Liver (tissue), 9 donors: ENCODE measurements around the gene KLF3. TPM values are rescaled to one million over a fixed set of nuclear protein-coding genes. Genes with fewer than 3 reads are reported as not detected.

Experiments
- DNase-seq: peaks from one replicate; pipeline ENCODE4 v3.0.0-alpha.2; 2017; ENCODE audit warnings: low spot score
- H3K27ac ChIP-seq, 2 donors: one replicate each; pipeline ENCODE4 v1.7.0; 2013; ENCODE audit warnings: inconsistent platforms in 2 of 2, low read length in 2 of 2, control low read depth in 1 of 2, low read depth in 1 of 2, mild to moderate bottlenecking in 1 of 2
- H3K27me3 ChIP-seq, 4 donors: one replicate each; pipeline versions ENCODE4 v1.6.1 to v1.7.0; 2013; ENCODE audit warnings: low read length in 3 of 4, inconsistent platforms in 1 of 4, mild to moderate bottlenecking in 1 of 4, moderate library complexity in 1 of 4; ENCODE audit not compliant: control insufficient read depth in 4 of 4, insufficient read depth in 4 of 4
- H3K36me3 ChIP-seq, 4 donors: one replicate each; pipeline versions ENCODE4 v1.6.1 to v1.7.0; 2013; ENCODE audit warnings: low read length in 3 of 4, mild to moderate bottlenecking in 3 of 4, low read depth in 1 of 4, moderate library complexity in 1 of 4; ENCODE audit not compliant: control insufficient read depth in 4 of 4, insufficient read depth in 3 of 4
- H3K4me1 ChIP-seq, 4 donors: one replicate each; pipeline versions ENCODE4 v1.6.1 to v1.7.0; 2013; ENCODE audit warnings: low read length in 3 of 4, mild to moderate bottlenecking in 3 of 4, moderate library complexity in 1 of 4; ENCODE audit not compliant: control insufficient read depth in 4 of 4, insufficient read depth in 4 of 4
- H3K4me3 ChIP-seq, 3 donors: one replicate each; pipeline versions ENCODE4 v1.6.1 to v1.7.0; 2013; ENCODE audit warnings: low read length in 3 of 3, control low read depth in 1 of 3, low read depth in 1 of 3, mild to moderate bottlenecking in 1 of 3
- H3K9ac ChIP-seq, 2 donors: one replicate each; pipeline ENCODE4 v1.7.0; 2013; ENCODE audit warnings: low read length in 2 of 2, mild to moderate bottlenecking in 2 of 2, moderate library complexity in 2 of 2, control low read depth in 1 of 2, low read depth in 1 of 2
- H3K9me3 ChIP-seq, 4 donors: one replicate each; pipeline versions ENCODE4 v1.6.1 to v1.7.0; 2013; ENCODE audit warnings: low read length in 3 of 4; ENCODE audit not compliant: control insufficient read depth in 4 of 4
- FOXA1 ChIP-seq: IDR thresholded peaks from 2 replicates; pipeline ENCODE4 v1.6.1; 2016; ENCODE audit warnings: antibody characterized with exemption
- GABPA ChIP-seq, 2 donors: IDR thresholded peaks in 1 of 2; conservative IDR thresholded peaks in 1 of 2; 2 replicates each; pipeline ENCODE4 v1.6.1; 2016; ENCODE audit warnings: antibody characterized with exemption in 2 of 2, mild to moderate bottlenecking in 1 of 2, moderate library complexity in 1 of 2
- HNF4A ChIP-seq, 2 donors: conservative IDR thresholded peaks; 2 replicates each; pipeline ENCODE4 v1.6.1; 2016; ENCODE audit warnings: antibody characterized with exemption in 2 of 2, mild to moderate bottlenecking in 2 of 2
- JUND ChIP-seq, 2 donors: IDR thresholded peaks; 2 replicates each; pipeline ENCODE4 v1.6.1; 2016; ENCODE audit warnings: antibody characterized with exemption in 2 of 2
- NR2F2 ChIP-seq: IDR thresholded peaks from 2 replicates; pipeline ENCODE4 v1.6.1; 2016; ENCODE audit warnings: antibody characterized with exemption
- RAD21 ChIP-seq, 2 donors: IDR thresholded peaks; 2 replicates each; pipeline ENCODE4 v1.6.1; 2016; ENCODE audit warnings: antibody characterized with exemption in 2 of 2, mild to moderate bottlenecking in 2 of 2
- RXRA ChIP-seq, 2 donors: IDR thresholded peaks; 2 replicates each; pipeline ENCODE4 v1.6.1; 2017 to 2018; ENCODE audit warnings: antibody characterized with exemption in 2 of 2, mild to moderate bottlenecking in 1 of 2
- SP1 ChIP-seq: IDR thresholded peaks from 2 replicates; pipeline ENCODE4 v1.6.1; 2018; ENCODE audit warnings: antibody characterized with exemption, mild to moderate bottlenecking
- TAF1 ChIP-seq: conservative IDR thresholded peaks from 2 replicates; pipeline ENCODE4 v1.6.1; 2016; ENCODE audit warnings: antibody characterized with exemption, mild to moderate bottlenecking
- YY1 ChIP-seq: IDR thresholded peaks from 2 replicates; pipeline ENCODE4 v1.6.1; 2016; ENCODE audit warnings: antibody characterized with exemption, mild to moderate bottlenecking
- WGBS: extraction: QIAGEN DNeasy Blood & Tissue Kit; methylation state at CpG from one replicate; pipeline ENCODE4 v1.1.7; 2013; 5-methylcytosine and 5-hydroxymethylcytosine counted together
- polyA plus RNA-seq, 2 donors: library from polyadenylated mRNA; stranded (reverse) in 1 of 2; unstranded in 1 of 2; fragments of 200-250 nt in 1 of 2; fragments of >200 nt in 1 of 2; fragmentation: Nextera tagmentation in 1 of 2; extraction: Ambion mirVana in 1 of 2; gene quantifications; one replicate each; pipeline versions ENCODE4 v1.2.1 to v1.2.3, GENCODE V29; 2013 to 2015
- total RNA-seq, 2 donors: library from RNA; depleted of rRNA; stranded (reverse); fragments of >200 nt; gene quantifications; one replicate each; pipeline ENCODE4 v1.2.3, GENCODE V29; 2014
- TF ChIP-seq, protein P1 (sequence below): IDR thresholded peaks from 2 replicates; pipeline ENCODE4 v1.6.1; 2016; ENCODE audit warnings: antibody characterized with exemption
- TF ChIP-seq, protein P2 (sequence below): fragments of 150-350 bp; IDR thresholded peaks from 2 replicates; pipeline ENCODE4 v1.5.1; 2017; ENCODE audit warnings: improper control_type of control experiment, low read depth, low read length; ENCODE audit not compliant: missing input control
- TF ChIP-seq, protein P3 (sequence below): IDR thresholded peaks from 2 replicates; pipeline ENCODE4 v1.6.1; 2016; ENCODE audit warnings: antibody characterized with exemption
- TF ChIP-seq, protein P4 (sequence below): IDR thresholded peaks from 2 replicates; pipeline ENCODE4 v1.6.1; 2016; ENCODE audit warnings: antibody characterized with exemption, mild to moderate bottlenecking
- TF ChIP-seq, protein P5 (sequence below): IDR thresholded peaks from 2 replicates; pipeline ENCODE4 v1.6.1; 2016; ENCODE audit warnings: antibody characterized with exemption
- donor health status: healthy.
- donor health status: healthy.
- donor health status: healthy.
- donor health status: healthy.
- donor health status: healthy.

The KLF3 gene
- total and polyA plus RNA-seq, 4 donors = 11.1 to 77.5 (median 21.0) TPM

DNA sequence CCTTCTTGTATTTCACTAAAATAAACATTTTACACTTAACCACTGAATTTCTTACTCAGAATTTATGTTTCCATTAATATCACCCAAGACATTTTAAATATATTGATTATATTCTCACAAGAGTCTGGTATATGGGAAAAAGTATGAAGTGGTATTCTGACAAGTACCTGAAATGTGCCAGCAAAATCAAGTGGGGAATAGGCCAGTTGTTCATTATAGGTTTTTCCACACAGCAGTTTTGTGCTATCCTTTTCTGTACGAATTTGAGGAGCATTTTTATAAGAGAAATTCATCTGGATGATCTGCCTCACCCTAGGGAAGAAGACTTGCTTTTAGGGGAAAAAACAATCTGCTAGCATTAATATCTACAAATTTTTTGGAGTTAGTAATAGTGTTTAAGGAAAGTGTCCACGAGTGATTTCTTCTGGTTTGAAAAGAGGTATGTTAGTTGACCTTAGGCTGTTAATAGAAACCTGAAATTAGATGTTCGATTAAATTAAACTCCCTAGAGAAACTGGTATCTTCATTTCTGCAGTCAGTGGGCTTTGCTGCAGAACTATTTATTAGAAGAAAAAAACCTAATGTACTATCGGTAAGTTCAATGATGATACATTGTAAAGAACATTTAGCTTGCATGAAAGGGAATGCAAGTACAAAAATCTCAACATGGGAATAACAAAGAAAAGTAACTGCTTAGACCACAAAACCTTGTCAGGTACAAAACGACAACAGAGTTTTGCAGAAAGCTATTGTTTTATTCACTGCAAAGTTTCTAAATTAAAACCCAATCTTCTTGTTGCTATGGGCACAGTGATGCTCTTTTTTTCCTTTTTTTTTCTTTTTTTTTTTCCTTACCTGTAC is 1.8 kb downstream of the KLF3 start (continued):
- TF ChIP-seq GABPA (IDR thresholded peaks at IDR 0.05 in 1 of 2, conservative IDR thresholded peaks at IDR 0.05 in 1 of 2) (no peak), RAD21 (IDR thresholded peaks at IDR 0.05) (no peak), NR2F2 (no peak), TAF1 (no peak)

DNA sequence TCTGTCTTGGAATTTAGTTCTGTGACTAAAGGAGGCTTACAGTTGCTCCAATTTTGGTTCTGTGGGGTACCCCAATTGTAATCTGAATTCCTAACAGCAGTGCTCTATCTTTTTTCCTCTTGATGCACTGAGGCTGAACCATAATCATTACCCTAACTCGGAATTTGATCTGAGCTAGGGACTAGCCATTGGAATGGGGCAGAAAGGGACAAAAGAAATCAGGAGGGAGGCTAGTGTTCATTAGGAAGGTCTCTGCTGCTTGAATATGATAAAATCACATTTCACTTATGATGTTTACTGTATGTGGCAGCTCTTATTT is 2.7 kb downstream of the KLF3 start:
- H3K4me1 ChIP-seq = peaks cover 18 to 68% (median 54%) of the 10 kb centered on the region in 4 donors

More for the DNA sequence above, 2.7 kb downstream of the KLF3 start:
- peak overlapping the region; percentile 21 to 93 for H3K9ac ChIP-seq
- H3K27ac ChIP-seq = peak overlapping the region; percentile 92 to 99
- H3K36me3 ChIP-seq = no peaks in the 10 kb centered on the region
- no peak for DNase-seq
- H3K9me3 ChIP-seq = no peaks in the 10 kb centered on the region
- peak overlapping the region; percentile 66 to 99 (median 94) for H3K4me3 ChIP-seq
- no peak for TF ChIP-seq SP1
- TF ChIP-seq JUND (IDR thresholded peaks at IDR 0.05) = no peak
- TF ChIP-seq, protein P1, sequence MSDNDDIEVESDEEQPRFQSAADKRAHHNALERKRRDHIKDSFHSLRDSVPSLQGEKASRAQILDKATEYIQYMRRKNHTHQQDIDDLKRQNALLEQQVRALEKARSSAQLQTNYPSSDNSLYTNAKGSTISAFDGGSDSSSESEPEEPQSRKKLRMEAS = no peak
- TF ChIP-seq FOXA1 = no peak
- TF ChIP-seq, protein P2, sequence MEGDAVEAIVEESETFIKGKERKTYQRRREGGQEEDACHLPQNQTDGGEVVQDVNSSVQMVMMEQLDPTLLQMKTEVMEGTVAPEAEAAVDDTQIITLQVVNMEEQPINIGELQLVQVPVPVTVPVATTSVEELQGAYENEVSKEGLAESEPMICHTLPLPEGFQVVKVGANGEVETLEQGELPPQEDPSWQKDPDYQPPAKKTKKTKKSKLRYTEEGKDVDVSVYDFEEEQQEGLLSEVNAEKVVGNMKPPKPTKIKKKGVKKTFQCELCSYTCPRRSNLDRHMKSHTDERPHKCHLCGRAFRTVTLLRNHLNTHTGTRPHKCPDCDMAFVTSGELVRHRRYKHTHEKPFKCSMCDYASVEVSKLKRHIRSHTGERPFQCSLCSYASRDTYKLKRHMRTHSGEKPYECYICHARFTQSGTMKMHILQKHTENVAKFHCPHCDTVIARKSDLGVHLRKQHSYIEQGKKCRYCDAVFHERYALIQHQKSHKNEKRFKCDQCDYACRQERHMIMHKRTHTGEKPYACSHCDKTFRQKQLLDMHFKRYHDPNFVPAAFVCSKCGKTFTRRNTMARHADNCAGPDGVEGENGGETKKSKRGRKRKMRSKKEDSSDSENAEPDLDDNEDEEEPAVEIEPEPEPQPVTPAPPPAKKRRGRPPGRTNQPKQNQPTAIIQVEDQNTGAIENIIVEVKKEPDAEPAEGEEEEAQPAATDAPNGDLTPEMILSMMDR = no peak
- TF ChIP-seq RXRA (IDR thresholded peaks at IDR 0.05) = no peak
- TF ChIP-seq, protein P3, sequence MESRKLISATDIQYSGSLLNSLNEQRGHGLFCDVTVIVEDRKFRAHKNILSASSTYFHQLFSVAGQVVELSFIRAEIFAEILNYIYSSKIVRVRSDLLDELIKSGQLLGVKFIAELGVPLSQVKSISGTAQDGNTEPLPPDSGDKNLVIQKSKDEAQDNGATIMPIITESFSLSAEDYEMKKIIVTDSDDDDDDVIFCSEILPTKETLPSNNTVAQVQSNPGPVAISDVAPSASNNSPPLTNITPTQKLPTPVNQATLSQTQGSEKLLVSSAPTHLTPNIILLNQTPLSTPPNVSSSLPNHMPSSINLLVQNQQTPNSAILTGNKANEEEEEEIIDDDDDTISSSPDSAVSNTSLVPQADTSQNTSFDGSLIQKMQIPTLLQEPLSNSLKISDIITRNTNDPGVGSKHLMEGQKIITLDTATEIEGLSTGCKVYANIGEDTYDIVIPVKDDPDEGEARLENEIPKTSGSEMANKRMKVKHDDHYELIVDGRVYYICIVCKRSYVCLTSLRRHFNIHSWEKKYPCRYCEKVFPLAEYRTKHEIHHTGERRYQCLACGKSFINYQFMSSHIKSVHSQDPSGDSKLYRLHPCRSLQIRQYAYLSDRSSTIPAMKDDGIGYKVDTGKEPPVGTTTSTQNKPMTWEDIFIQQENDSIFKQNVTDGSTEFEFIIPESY = no peak
- TF ChIP-seq, protein P4, sequence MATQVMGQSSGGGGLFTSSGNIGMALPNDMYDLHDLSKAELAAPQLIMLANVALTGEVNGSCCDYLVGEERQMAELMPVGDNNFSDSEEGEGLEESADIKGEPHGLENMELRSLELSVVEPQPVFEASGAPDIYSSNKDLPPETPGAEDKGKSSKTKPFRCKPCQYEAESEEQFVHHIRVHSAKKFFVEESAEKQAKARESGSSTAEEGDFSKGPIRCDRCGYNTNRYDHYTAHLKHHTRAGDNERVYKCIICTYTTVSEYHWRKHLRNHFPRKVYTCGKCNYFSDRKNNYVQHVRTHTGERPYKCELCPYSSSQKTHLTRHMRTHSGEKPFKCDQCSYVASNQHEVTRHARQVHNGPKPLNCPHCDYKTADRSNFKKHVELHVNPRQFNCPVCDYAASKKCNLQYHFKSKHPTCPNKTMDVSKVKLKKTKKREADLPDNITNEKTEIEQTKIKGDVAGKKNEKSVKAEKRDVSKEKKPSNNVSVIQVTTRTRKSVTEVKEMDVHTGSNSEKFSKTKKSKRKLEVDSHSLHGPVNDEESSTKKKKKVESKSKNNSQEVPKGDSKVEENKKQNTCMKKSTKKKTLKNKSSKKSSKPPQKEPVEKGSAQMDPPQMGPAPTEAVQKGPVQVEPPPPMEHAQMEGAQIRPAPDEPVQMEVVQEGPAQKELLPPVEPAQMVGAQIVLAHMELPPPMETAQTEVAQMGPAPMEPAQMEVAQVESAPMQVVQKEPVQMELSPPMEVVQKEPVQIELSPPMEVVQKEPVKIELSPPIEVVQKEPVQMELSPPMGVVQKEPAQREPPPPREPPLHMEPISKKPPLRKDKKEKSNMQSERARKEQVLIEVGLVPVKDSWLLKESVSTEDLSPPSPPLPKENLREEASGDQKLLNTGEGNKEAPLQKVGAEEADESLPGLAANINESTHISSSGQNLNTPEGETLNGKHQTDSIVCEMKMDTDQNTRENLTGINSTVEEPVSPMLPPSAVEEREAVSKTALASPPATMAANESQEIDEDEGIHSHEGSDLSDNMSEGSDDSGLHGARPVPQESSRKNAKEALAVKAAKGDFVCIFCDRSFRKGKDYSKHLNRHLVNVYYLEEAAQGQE = no peak
- TF ChIP-seq YY1 = no peak
- no peak for TF ChIP-seq GABPA (IDR thresholded peaks at IDR 0.05 in 1 of 2, conservative IDR thresholded peaks at IDR 0.05 in 1 of 2)
- TF ChIP-seq HNF4A (conservative IDR thresholded peaks at IDR 0.05) = no peak
- TF ChIP-seq, protein P5, sequence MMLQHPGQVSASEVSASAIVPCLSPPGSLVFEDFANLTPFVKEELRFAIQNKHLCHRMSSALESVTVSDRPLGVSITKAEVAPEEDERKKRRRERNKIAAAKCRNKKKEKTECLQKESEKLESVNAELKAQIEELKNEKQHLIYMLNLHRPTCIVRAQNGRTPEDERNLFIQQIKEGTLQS = no peak
- no peak for TF ChIP-seq TAF1
- TF ChIP-seq RAD21 (IDR thresholded peaks at IDR 0.05) = no peak
- WGBS = 6% methylated on average over 1 of the region's 1 CpG
- H3K27me3 ChIP-seq = no peaks in the 10 kb centered on the region
